Osteocyte (in vitro differentiated cells): ENCODE measurements around the gene AHCTF1. TPM values are rescaled to one million over a fixed set of nuclear protein-coding genes. Genes with fewer than 3 reads are reported as not detected.
"Not testable (repeated sequence)": the region's sequence is repeated elsewhere in the genome, so short reads cannot be mapped to it uniquely, and the experiment has no call there.

Experiments used
- DNase-seq: peaks from one replicate; pipeline ENCODE4 v3.0.0; 2021; ENCODE audit warnings: mixed read lengths; ENCODE audit not compliant: unreplicated experiment; ENCODE audit errors: extremely low spot score
- H3K27ac Mint-ChIP-seq: one replicate; pipeline ENCODE4 v1.8.0; 2021; ENCODE audit warnings: mild to moderate bottlenecking, mixed read lengths; ENCODE audit not compliant: unreplicated experiment
- H3K27me3 Mint-ChIP-seq: one replicate; pipeline ENCODE4 v1.8.0; 2021; ENCODE audit warnings: mixed read lengths; ENCODE audit not compliant: unreplicated experiment
- H3K36me3 Mint-ChIP-seq: one replicate; pipeline ENCODE4 v1.8.0; 2021; ENCODE audit warnings: mixed read lengths; ENCODE audit not compliant: unreplicated experiment
- H3K4me1 Mint-ChIP-seq: one replicate; pipeline ENCODE4 v1.8.0; 2021; ENCODE audit warnings: mixed read lengths; ENCODE audit not compliant: unreplicated experiment
- H3K4me3 Mint-ChIP-seq: one replicate; pipeline ENCODE4 v1.8.0; 2021; ENCODE audit warnings: mild to moderate bottlenecking, moderate library complexity, mixed read lengths; ENCODE audit not compliant: unreplicated experiment
- H3K9me3 Mint-ChIP-seq: one replicate; pipeline ENCODE4 v1.8.0; 2021; ENCODE audit warnings: mixed read lengths; ENCODE audit not compliant: unreplicated experiment
- total RNA-seq: library from RNA; stranded (reverse); gene quantifications from 2 replicates; pipeline ENCODE4 v1.2.1, GENCODE V29; 2021
- TF ChIP-seq, protein P1 (sequence below): fragments of 200-600 bp; sonication (generic); IDR thresholded peaks from 2 replicates; pipeline ENCODE4 v1.5.0; 2021; ENCODE audit warnings: antibody characterized with exemption, mild to moderate bottlenecking, moderate library complexity

AHCTF1 gene
- total RNA-seq, 1 donor from 2014 or later: 30.4 TPM

DNA sequence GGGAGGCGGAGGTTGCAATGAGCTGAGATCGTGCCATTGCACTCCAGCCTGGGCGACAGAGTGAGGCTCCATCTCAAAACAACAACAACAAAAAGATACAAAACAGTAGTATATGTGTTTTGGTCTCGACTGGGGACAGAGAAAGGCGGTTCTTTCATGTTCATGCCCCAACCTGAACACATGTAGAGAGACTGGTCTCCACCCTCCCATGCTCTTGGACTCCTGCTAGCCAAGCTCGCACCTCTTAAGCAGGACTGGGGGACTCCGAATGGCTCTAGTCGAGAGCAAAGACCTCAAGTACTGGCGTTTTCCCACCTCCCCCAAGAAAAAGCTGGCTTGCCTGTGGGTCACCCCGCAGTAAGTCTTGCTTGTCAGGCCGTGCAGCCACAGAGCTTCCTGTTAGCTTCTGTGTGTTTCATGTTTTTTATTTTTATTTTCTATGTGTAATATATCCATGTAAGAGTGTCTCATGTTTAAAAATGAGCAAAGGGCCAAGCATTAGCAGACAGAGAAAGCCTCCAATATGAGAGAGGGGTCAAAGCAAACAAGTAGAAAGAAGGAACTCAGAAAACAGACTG is 116.0 kb downstream of the AHCTF1 start:
- TF ChIP-seq, protein P1, sequence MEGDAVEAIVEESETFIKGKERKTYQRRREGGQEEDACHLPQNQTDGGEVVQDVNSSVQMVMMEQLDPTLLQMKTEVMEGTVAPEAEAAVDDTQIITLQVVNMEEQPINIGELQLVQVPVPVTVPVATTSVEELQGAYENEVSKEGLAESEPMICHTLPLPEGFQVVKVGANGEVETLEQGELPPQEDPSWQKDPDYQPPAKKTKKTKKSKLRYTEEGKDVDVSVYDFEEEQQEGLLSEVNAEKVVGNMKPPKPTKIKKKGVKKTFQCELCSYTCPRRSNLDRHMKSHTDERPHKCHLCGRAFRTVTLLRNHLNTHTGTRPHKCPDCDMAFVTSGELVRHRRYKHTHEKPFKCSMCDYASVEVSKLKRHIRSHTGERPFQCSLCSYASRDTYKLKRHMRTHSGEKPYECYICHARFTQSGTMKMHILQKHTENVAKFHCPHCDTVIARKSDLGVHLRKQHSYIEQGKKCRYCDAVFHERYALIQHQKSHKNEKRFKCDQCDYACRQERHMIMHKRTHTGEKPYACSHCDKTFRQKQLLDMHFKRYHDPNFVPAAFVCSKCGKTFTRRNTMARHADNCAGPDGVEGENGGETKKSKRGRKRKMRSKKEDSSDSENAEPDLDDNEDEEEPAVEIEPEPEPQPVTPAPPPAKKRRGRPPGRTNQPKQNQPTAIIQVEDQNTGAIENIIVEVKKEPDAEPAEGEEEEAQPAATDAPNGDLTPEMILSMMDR: no peak

DNA sequence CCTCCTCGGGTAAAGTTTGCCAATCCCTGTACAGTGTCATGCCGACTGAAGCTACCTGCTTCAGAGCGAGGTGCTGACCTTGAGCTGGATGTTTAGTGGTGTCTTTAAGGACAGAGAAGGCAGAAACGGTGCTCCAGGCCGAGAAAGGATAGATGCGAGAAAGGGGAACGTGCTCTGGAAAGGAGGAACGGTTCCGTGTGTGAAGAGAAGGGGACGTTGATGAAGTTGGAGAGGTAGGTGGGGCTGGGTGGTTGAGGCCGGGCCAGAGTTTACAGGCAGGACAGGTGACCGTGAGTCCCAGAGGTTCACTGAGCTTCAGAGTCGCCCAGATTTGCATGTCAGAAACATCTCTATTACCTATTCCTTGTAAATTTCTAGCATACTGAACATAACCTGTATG is 116.9 kb downstream of the AHCTF1 start:
- H3K27me3 Mint-ChIP-seq: peaks cover 26% of the 10 kb centered on the region
- H3K27ac Mint-ChIP-seq: no peak overlapping the region
- no peaks in the 10 kb centered on the region for H3K4me1 Mint-ChIP-seq
- TF ChIP-seq, protein P1: no peak
- H3K36me3 Mint-ChIP-seq: no peaks in the 10 kb centered on the region
- DNase-seq: no peak
- no peaks in the 10 kb centered on the region for H3K9me3 Mint-ChIP-seq
- H3K4me3 Mint-ChIP-seq: no peak overlapping the region

More for the DNA sequence above, 116.0 kb downstream of the AHCTF1 start:
- DNase-seq: no peak
- H3K36me3 Mint-ChIP-seq: no peaks in the 10 kb centered on the region
- H3K9me3 Mint-ChIP-seq: no peaks in the 10 kb centered on the region
- no peaks in the 10 kb centered on the region for H3K4me1 Mint-ChIP-seq
- H3K27ac Mint-ChIP-seq: no peak overlapping the region
- H3K4me3 Mint-ChIP-seq: no peak overlapping the region
- peaks cover 33% of the 10 kb centered on the region for H3K27me3 Mint-ChIP-seq

DNA sequence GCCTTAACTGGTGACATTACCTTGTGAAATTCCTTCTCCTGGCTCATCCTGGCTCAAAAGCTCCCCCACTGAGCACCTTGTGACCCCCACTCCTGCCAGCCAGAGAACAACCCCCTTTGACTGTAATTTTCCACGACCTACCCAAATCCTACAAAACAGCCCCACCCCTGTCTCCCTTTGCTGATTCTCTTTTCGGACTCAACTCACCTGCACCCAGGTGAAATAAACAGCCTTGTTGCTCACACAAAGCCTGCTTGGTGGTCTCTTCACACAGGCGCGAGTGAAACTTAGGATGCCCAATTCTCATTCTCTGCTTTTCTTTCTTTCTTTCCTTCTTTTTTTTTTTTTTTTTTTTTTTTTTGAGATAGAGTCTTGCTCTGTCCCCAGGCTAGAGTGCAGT is 118.4 kb downstream of the AHCTF1 start:
- DNase-seq, H3K27ac Mint-ChIP-seq, H3K36me3 Mint-ChIP-seq, H3K4me1 Mint-ChIP-seq, H3K9me3 Mint-ChIP-seq, H3K4me3 Mint-ChIP-seq: not testable (repeated sequence)
- H3K27me3 Mint-ChIP-seq: peaks cover 22% of the 10 kb centered on the region

DNA sequence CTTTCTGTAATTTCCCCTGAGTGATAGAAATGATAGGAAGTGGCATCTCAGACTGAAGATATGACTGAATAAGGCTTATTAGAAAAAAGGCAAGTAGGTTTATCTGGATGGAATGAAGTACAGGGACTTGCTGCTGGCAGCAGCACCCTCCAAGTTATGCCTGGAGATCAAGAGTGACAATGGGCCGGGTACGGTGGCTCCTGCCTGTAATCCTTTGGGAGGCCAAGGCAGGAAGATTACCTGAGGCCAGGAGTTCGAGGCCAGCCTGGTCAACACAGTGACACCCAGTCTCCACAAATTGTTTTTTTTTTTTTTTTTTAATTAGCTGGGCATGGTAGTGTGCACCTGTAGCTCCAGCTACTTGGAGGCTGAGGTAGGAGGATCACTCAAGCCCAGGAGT is 119.8 kb downstream of the AHCTF1 start:
- no peak overlapping the region for H3K4me3 Mint-ChIP-seq
- H3K9me3 Mint-ChIP-seq: no peaks in the 10 kb centered on the region
- no peaks in the 10 kb centered on the region for H3K36me3 Mint-ChIP-seq
- no peak for DNase-seq
- H3K27me3 Mint-ChIP-seq: peaks cover 21% of the 10 kb centered on the region
- H3K4me1 Mint-ChIP-seq: no peaks in the 10 kb centered on the region
- no peak overlapping the region for H3K27ac Mint-ChIP-seq
- TF ChIP-seq, protein P1: no peak

DNA sequence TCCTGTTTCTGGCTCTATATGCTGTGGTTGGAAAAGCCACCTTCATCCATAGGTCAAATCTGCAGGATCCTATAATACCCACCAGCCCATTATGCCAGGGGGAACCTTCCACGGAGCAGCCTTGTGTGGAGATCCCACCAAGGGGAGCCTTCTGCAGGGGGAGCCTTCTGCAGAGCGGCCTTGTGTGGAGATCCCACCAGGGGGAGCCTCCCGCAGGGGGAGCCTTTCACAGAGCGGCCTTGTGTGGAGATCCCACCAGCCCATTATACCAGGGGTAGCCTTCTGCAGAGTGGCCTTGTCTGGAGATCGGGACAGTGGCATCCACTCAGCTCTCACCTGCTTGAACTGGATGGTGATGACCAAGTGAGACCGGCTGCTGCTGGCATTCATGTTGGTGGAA is 122.3 kb downstream of the AHCTF1 start:
- TF ChIP-seq, protein P1: no peak
- H3K4me3 Mint-ChIP-seq: no peak overlapping the region
- no peak overlapping the region for H3K27ac Mint-ChIP-seq
- no peaks in the 10 kb centered on the region for H3K36me3 Mint-ChIP-seq
- DNase-seq: no peak
- no peaks in the 10 kb centered on the region for H3K4me1 Mint-ChIP-seq
- H3K9me3 Mint-ChIP-seq: no peaks in the 10 kb centered on the region
- H3K27me3 Mint-ChIP-seq: peaks cover 8% of the 10 kb centered on the region
